ENCODE results near the gene CGRRF1. TPM values are rescaled to one million over a fixed set of nuclear protein-coding genes. Genes with fewer than 3 reads are reported as not detected.
A peak's percentile ranks its signal among the peaks of the same experiment; 100 is the strongest.

Gene CGRRF1
- total and polyA plus RNA-seq, 10 of the 15 experiments (the other 5 are each of a cell fraction or from before 2014, with no cell fraction given): 5.5 to 47.7 (median 13.5) TPM

- 0 out of 2 replicates have a peak, but pooled peaks have one; percentile 27 for TF ChIP-seq MLLT1 (IDR thresholded peaks at IDR 0.05)
- TF ChIP-seq ATF3 (IDR thresholded peaks at IDR 0.05; ENCODE audit: borderline replicate concordance, extremely low read depth, low read depth, low read length): no peak
- no peak for TF ChIP-seq PRDM15 (CRISPR knock-in tag; IDR thresholded peaks at IDR 0.05)
- 0 out of 2 replicates have a peak, but pooled peaks have one; percentile 18 for TF ChIP-seq EED (IDR thresholded peaks at IDR 0.05; ENCODE audit: low read depth)
- 0 out of 4 replicates have a peak, but pooled peaks of 1 of the 2 experiments have one; percentile 12 for TF ChIP-seq IKZF2 (IDR thresholded peaks at IDR 0.05)
- TF ChIP-seq CTCF (IDR thresholded peaks at IDR 0.05 in 2 of 3, conservative IDR thresholded peaks at IDR 0.05 in 1 of 3; ENCODE audit: control insufficient read depth in 2 of 3, extremely low read depth in 1 of 3, insufficient read depth in 1 of 3, low read depth in 3 of 3, low read length in 3 of 3): peak; percentile 5 to 52 (median 30); a peak in 4 of 6 replicates
- 0 out of 2 replicates have a peak, but pooled peaks have one; percentile 74 for TF ChIP-seq HDGF (IDR thresholded peaks at IDR 0.05)
- peak; percentile 33; the same call in 1 of the 2 replicates for TF ChIP-seq E2F4 (IDR thresholded peaks at IDR 0.05; ENCODE audit: low read depth, low read length)
- no peak for TF ChIP-seq ETV6 (conservative IDR thresholded peaks at IDR 0.05 in 1 of 2, IDR thresholded peaks at IDR 0.05 in 1 of 2; ENCODE audit: borderline replicate concordance in 1 of 2, low read depth in 1 of 2)
- TF ChIP-seq POLR2AphosphoS5 (IDR thresholded peaks at IDR 0.05; ENCODE audit: low read length): peak; percentile 71; the same call in 1 of the 2 replicates
- peak; percentile 74 for TF ChIP-seq CBFB (IDR thresholded peaks at IDR 0.05; ENCODE audit: low read depth)
- peak; percentile 9; the same call in 1 of the 2 replicates for TF ChIP-seq MAX (IDR thresholded peaks at IDR 0.05; ENCODE audit: low read depth, low read length)
- no peak for TF ChIP-seq ZNF622 (IDR thresholded peaks at IDR 0.05)
- TF ChIP-seq JUND (IDR thresholded peaks at IDR 0.05; ENCODE audit: low read depth, low read length): 0 out of 2 replicates have a peak, but pooled peaks have one; percentile 10
- TF ChIP-seq EGR1 (IDR thresholded peaks at IDR 0.05; ENCODE audit: borderline replicate concordance in 1 of 2, low read depth in 2 of 2, low read length in 2 of 2): 0 out of 3 replicates have a peak, but pooled peaks of 1 of the 2 experiments have one; percentile 12
- peak; percentile 55; the same call in 1 of the 2 replicates for TF ChIP-seq IKZF1 (conservative IDR thresholded peaks at IDR 0.05)
These were observed at the start of gene CGRRF1 (continued) for GRCh38 chr14:54509546-54510501.

Data from GM12878 (cell line).